H1 (cell line): Measurements from ENCODE around the gene PRKAR1B. TPM values are rescaled to one million over a fixed set of nuclear protein-coding genes. Genes with fewer than 3 reads are reported as not detected.
A peak's percentile ranks its signal among the peaks of the same experiment; 100 is the strongest.

Experiments used
- CTCF ChIA-PET: fragments of 300-600 bp; sonication (Branson Sonifier 250); formaldehyde crosslinking; loops from one replicate; lab custom pipeline; 2021; ENCODE audit not compliant: partially characterized antibody; lab: Charles Lee
- POLR2A ChIA-PET: fragments of 300-600 bp; sonication (Branson Sonifier 250); formaldehyde crosslinking; loops from one replicate; lab custom pipeline; 2021; ENCODE audit warnings: inconsistent platforms; ENCODE audit not compliant: partially characterized antibody; lab: Charles Lee
- DNase-seq, 2 experiments: peaks; one replicate each; pipeline versions ENCODE4 v3.0.0 to v3.0.0-alpha.2; 2010 to 2022; ENCODE audit warnings: low spot score in 2 of 2, low read depth in 1 of 2, mixed read lengths in 1 of 2
- FAIRE-seq: peaks from 2 replicates; lab custom pipeline; 2011; peaks lifted over from hg19 to GRCh38; lab: Jason Lieb, UNC
- H2AFZ ChIP-seq: 2 replicates; pipeline ENCODE4 v1.8.1; 2012; ENCODE audit warnings: low read length, inconsistent platforms
- H2AK5ac ChIP-seq: 2 replicates; pipeline ENCODE4 v1.6.1; 2013; ENCODE audit warnings: low read depth, low read length
- H2BK120ac ChIP-seq: replicated peaks from 2 replicates; pipeline ENCODE3; 2013; ENCODE audit warnings: low read depth, low read length, inconsistent platforms
- H2BK12ac ChIP-seq: 2 replicates; pipeline ENCODE4 v1.6.1; 2013; ENCODE audit warnings: low read depth, low read length
- H2BK15ac ChIP-seq: 2 replicates; pipeline ENCODE4 v1.6.1; 2013; ENCODE audit warnings: low read length
- H2BK20ac ChIP-seq: 2 replicates; pipeline ENCODE4 v1.6.1; 2013; ENCODE audit warnings: low read length
- H2BK5ac ChIP-seq: 2 replicates; pipeline ENCODE4 v1.6.1; 2013; ENCODE audit warnings: low read depth, low read length
- H3K14ac ChIP-seq: 2 replicates; pipeline ENCODE4 v1.6.1; 2013; ENCODE audit warnings: inconsistent platforms; ENCODE audit not compliant: insufficient read length
- H3K18ac ChIP-seq: 2 replicates; pipeline ENCODE4 v1.6.1; 2013; ENCODE audit warnings: low read length; ENCODE audit errors: extremely low read depth
- H3K23ac ChIP-seq: 2 replicates; pipeline ENCODE4 v1.6.1; 2013; ENCODE audit warnings: inconsistent platforms; ENCODE audit not compliant: insufficient read length
- H3K23me2 ChIP-seq: 2 replicates; pipeline ENCODE4 v1.6.1; 2013; ENCODE audit warnings: low read depth, low read length
- H3K27ac ChIP-seq: 2 replicates; pipeline ENCODE4 v1.6.1; 2011; ENCODE audit warnings: low read depth, low read length, inconsistent platforms
- H3K27me3 ChIP-seq, 4 experiments: replicated peaks in 1 of 4; 1 replicate in 1 of 4; 2 replicates in 3 of 4; pipeline versions ENCODE4 v1.6.1 to v1.8.1; 2011 to 2013; ENCODE audit warnings: low read length in 3 of 4, mild to moderate bottlenecking in 3 of 4, inconsistent platforms in 2 of 4, mixed read lengths in 2 of 4, moderate library complexity in 1 of 4; ENCODE audit not compliant: control insufficient read depth in 3 of 4, insufficient read depth in 3 of 4; ENCODE audit errors: extremely low read depth in 1 of 4
- H3K36me3 ChIP-seq, 4 experiments: 2 replicates each; pipeline versions ENCODE4 v1.6.1 to v1.8.1; 2011 to 2013; ENCODE audit warnings: mild to moderate bottlenecking in 4 of 4, low read length in 3 of 4, moderate library complexity in 2 of 4, control low read depth in 1 of 4, inconsistent platforms in 1 of 4; ENCODE audit not compliant: insufficient read depth in 4 of 4, control insufficient read depth in 2 of 4
- H3K4ac ChIP-seq: replicated peaks from 2 replicates; pipeline ENCODE3; 2013; ENCODE audit warnings: low read length, low read depth, mixed read lengths, inconsistent platforms; ENCODE audit not compliant: insufficient read length
- H3K4me1 ChIP-seq, 4 experiments: replicated peaks in 1 of 4; 1 replicate in 1 of 4; 2 replicates in 3 of 4; pipeline versions ENCODE4 v1.6.1 to v1.8.1; 2011 to 2013; ENCODE audit warnings: low read length in 3 of 4, inconsistent platforms in 2 of 4, mixed read lengths in 1 of 4; ENCODE audit not compliant: insufficient read depth in 4 of 4, control insufficient read depth in 3 of 4
- H3K4me2 ChIP-seq, 2 experiments: 2 replicates each; pipeline versions ENCODE4 v1.6.1 to v1.8.1; 2011 to 2013; ENCODE audit warnings: low read depth in 2 of 2, low read length in 2 of 2, control low read depth in 1 of 2, inconsistent platforms in 1 of 2, mild to moderate bottlenecking in 1 of 2; ENCODE audit not compliant: insufficient read depth in 1 of 2
- H3K4me3 ChIP-seq, 4 experiments: fragments of 200-600, 300-600 bp in 1 of 4; sonication (generic), shearing (Covaris generic), sonication (Bioruptor Twin) in 1 of 4; 2 replicates each; pipeline versions ENCODE4 v1.5.1 to v1.8.1; 2011 to 2016; ENCODE audit warnings: low read length in 4 of 4, low read depth in 3 of 4, control low read depth in 2 of 4, inconsistent platforms in 2 of 4, mild to moderate bottlenecking in 2 of 4, mixed read lengths in 1 of 4, moderate library complexity in 1 of 4; ENCODE audit not compliant: insufficient read depth in 2 of 4; ENCODE audit errors: extremely low read depth in 1 of 4
- H3K56ac ChIP-seq: replicated peaks from 2 replicates; pipeline ENCODE3; 2013; ENCODE audit warnings: low read depth, mild to moderate bottlenecking, mixed read lengths, low read length, inconsistent platforms; ENCODE audit not compliant: insufficient read length
- H3K79me1 ChIP-seq: 2 replicates; pipeline ENCODE4 v1.6.1; 2013; ENCODE audit warnings: low read depth, low read length, control low read depth
- H3K79me2 ChIP-seq, 2 experiments: 2 replicates each; pipeline versions ENCODE4 v1.6.1 to v1.8.1; 2012 to 2013; ENCODE audit warnings: low read length in 2 of 2, mild to moderate bottlenecking in 2 of 2, inconsistent platforms in 1 of 2; ENCODE audit not compliant: insufficient read depth in 2 of 2, control insufficient read depth in 1 of 2
- H3K9ac ChIP-seq, 4 experiments: replicated peaks in 1 of 4; 1 replicate in 1 of 4; 2 replicates in 3 of 4; pipeline versions ENCODE4 v1.6.1 to v1.8.1; 2011 to 2013; ENCODE audit warnings: low read depth in 3 of 4, low read length in 3 of 4, control low read depth in 2 of 4, mild to moderate bottlenecking in 2 of 4, moderate library complexity in 2 of 4, inconsistent platforms in 1 of 4; ENCODE audit errors: extremely low read depth in 1 of 4
- H3K9me3 ChIP-seq, 2 experiments: 2 replicates each; pipeline versions ENCODE4 v1.6.1 to v1.8.1; 2012 to 2013; ENCODE audit warnings: mild to moderate bottlenecking in 2 of 2, moderate library complexity in 2 of 2, control low read depth in 1 of 2, inconsistent platforms in 1 of 2, low read depth in 1 of 2, low read length in 1 of 2, mixed read lengths in 1 of 2; ENCODE audit not compliant: insufficient read depth in 2 of 2
- H4K20me1 ChIP-seq, 2 experiments: replicated peaks in 1 of 2; 2 replicates each; pipeline versions ENCODE3 to v1.8.1; 2011 to 2013; ENCODE audit warnings: inconsistent platforms in 2 of 2, low read length in 2 of 2, mild to moderate bottlenecking in 1 of 2; ENCODE audit not compliant: insufficient read depth in 2 of 2, control insufficient read depth in 1 of 2
- H4K5ac ChIP-seq: 2 replicates; pipeline ENCODE4 v1.6.1; 2013; ENCODE audit warnings: low read length, low read depth, mixed read lengths, inconsistent platforms; ENCODE audit not compliant: insufficient read length
- H4K8ac ChIP-seq: 2 replicates; pipeline ENCODE4 v1.8.0; 2013; ENCODE audit warnings: mild to moderate bottlenecking, moderate library complexity, low read length, inconsistent platforms; ENCODE audit not compliant: insufficient read depth; ENCODE audit errors: extremely low read depth
- H4K91ac ChIP-seq: replicated peaks from 2 replicates; pipeline ENCODE3; 2013; ENCODE audit warnings: low read length, mixed read lengths, inconsistent platforms; ENCODE audit not compliant: insufficient read length
- KDM1A ChIP-seq: fragments of 200-600, 300-600 bp; sonication (generic); IDR thresholded peaks from 2 replicates; pipeline ENCODE4 v1.7.1; 2016; ENCODE audit warnings: mild to moderate bottlenecking, low read length, borderline replicate concordance
- TAF7 ChIP-seq: optimal IDR thresholded peaks from 2 replicates; pipeline ENCODE3; 2011; ENCODE audit warnings: low read depth, mild to moderate bottlenecking, inconsistent platforms, low read length, moderate library complexity, borderline replicate concordance
- WGBS, 2 experiments: shearing (Covaris generic) in 1 of 2; methylation state at CpG; one replicate each; pipeline versions ENCODE4 v1.1.6 to v1.1.7; 2013 to 2015; ENCODE audit warnings: low lambda C conversion rate in 2 of 2, mixed read lengths in 2 of 2, inconsistent platforms in 1 of 2, low coverage in 1 of 2, missing lambda C conversion rate in 1 of 2; ENCODE audit not compliant: insufficient replicate concordance in 2 of 2, insufficient coverage in 1 of 2, insufficient read length in 1 of 2; ENCODE audit errors: extremely low coverage in 1 of 2, missing lambda C conversion rate in 1 of 2; 5-methylcytosine and 5-hydroxymethylcytosine counted together
- polyA plus RNA-seq, 7 experiments: library from polyadenylated mRNA; depleted of rRNA in 3 of 7; stranded (reverse) in 5 of 7; unstranded in 2 of 7; fragments of >200 nt in 5 of 7; fragments of 200-250 nt in 2 of 7; gene quantifications; 1 replicate in 5 of 7; 2 replicates in 1 of 7; 4 replicates in 1 of 7; pipeline versions ENCODE4 v1.2.1 to v1.2.3, GENCODE V29; 2011 to 2013; ENCODE audit warnings: missing spikeins in 2 of 7, mixed read lengths in 2 of 7
- total RNA-seq: library from RNA; stranded (reverse); fragmentation: NEBNext Ultra II Directional; extraction: Animal tissue kit (Norgen Biotek cat#: 25700); gene quantifications from 2 replicates; pipeline ENCODE4 v1.2.1, GENCODE V29; 2021

PRKAR1B gene
- total and polyA plus RNA-seq, 2 of the 8 experiments (the other 6 are each of a cell fraction or from before 2014, with no cell fraction given) = 12.3 to 55.7 TPM

DNA sequence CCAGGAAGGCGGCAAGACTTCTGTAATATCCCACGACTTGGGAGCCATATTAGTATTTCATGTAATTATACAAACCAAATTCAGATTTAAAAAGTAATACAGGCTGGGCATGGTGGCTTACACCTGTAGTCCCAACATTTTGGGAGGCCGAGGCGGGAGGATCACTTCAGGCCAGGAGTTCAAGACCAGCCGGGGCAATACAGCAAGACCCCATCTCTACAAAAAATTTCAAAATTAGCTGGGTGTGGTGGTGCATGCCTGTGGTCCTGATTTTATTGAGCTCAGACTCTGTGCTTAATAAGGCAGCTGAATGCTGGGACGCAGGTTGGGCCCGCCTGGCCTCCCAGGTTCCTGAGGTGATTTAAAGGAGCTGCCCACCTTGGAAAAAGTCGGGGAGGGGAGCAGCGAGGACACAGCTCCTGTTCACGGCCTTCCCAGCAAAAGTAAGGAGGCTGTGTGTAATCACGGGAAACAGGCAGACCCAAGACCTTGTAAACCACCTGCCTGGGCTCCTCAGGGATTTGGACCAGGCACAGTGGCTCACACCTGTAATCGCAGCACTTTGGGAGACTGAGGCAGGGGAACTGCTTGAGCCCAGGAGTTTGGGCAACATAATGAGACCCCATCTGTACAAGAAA lies 93.6 kb downstream of the PRKAR1B start:
- FAIRE-seq (no peak), DNase-seq (no peak)
- H3K23ac ChIP-seq = no peak overlapping the region
- H3K23me2 ChIP-seq = no peaks in the 10 kb centered on the region
- H2BK20ac ChIP-seq = no peak overlapping the region
- no peak overlapping the region for H4K5ac ChIP-seq
- no peak overlapping the region for H3K27ac ChIP-seq
- H3K4me3 ChIP-seq = no peak overlapping the region
- H4K8ac ChIP-seq = peak overlapping the region; percentile 51; the same call in 1 of the 2 replicates
- no peak overlapping the region for H2BK15ac ChIP-seq
- TF ChIP-seq KDM1A = peak; percentile 38; the same call in 1 of the 2 replicates
- TF ChIP-seq TAF7 = no peak
- no peak overlapping the region for H3K18ac ChIP-seq
- ChIA-PET POLR2A (no interaction called here), CTCF (interaction anchor here (1.3 kb wide), 1 partner anchor 191 kb away, joined by 3 read pairs; no protein-coding TSS in a partner anchor)
- no peak overlapping the region for H4K91ac ChIP-seq
- no peaks in the 10 kb centered on the region for H3K27me3 ChIP-seq
- H3K4ac ChIP-seq = no peak overlapping the region
- peaks cover 0 to 2% of the 10 kb centered on the region in 2 experiments; a peak in 1 of 4 replicates for H3K79me2 ChIP-seq
- no peak overlapping the region for H2AK5ac ChIP-seq
- 93% methylated on average over 12 of the region's 12 CpGs; no CpG with 5 or more reads in 1 of the 2 experiments for WGBS, 2 experiments
- H2AFZ ChIP-seq = no peak overlapping the region
- H3K56ac ChIP-seq = no peak overlapping the region
- H4K20me1 ChIP-seq = no peaks in the 10 kb centered on the region
- no peak overlapping the region for H3K4me2 ChIP-seq
- H3K9ac ChIP-seq = no peak overlapping the region
- no peaks in the 10 kb centered on the region for H3K9me3 ChIP-seq
- H2BK120ac ChIP-seq = no peak overlapping the region
- no peaks in the 10 kb centered on the region for H3K4me1 ChIP-seq
- H3K36me3 ChIP-seq = no peaks in the 10 kb centered on the region
- H2BK12ac ChIP-seq = no peak overlapping the region
- no peak overlapping the region for H2BK5ac ChIP-seq
- no peaks in the 10 kb centered on the region for H3K79me1 ChIP-seq
- H3K14ac ChIP-seq = no peak overlapping the region
